WTC11 (cell line): ENCODE measurements around the gene ST8SIA6. TPM values are rescaled to one million over a fixed set of nuclear protein-coding genes. Genes with fewer than 3 reads are reported as not detected.

Experiments
- ATAC-seq: fragments of 200-7000 bp; cut with Tn5 transposase; 2 replicates; pipeline ENCODE4 v1.10.0; 2021; ENCODE audit warnings: mild to moderate bottlenecking, moderate library complexity
- CTCF ChIA-PET: fragments of 300-600 bp; sonication (Branson Sonifier 250); formaldehyde crosslinking; loops from one replicate; lab custom pipeline; 2021; ENCODE audit warnings: antibody characterized with exemption; lab: Charles Lee
- POLR2A ChIA-PET: fragments of 350-600 bp; sonication (Branson Sonifier 250); formaldehyde crosslinking; loops from one replicate; lab custom pipeline; 2021; ENCODE audit warnings: antibody characterized with exemption; lab: Charles Lee
- DNase-seq: peaks from one replicate; pipeline ENCODE4 v3.0.0; 2021; ENCODE audit warnings: low spot score
- H3K27ac Mint-ChIP-seq: 2 replicates; pipeline ENCODE4 v1.8.0; 2021; ENCODE audit warnings: mixed read lengths
- H3K27me3 Mint-ChIP-seq: 2 replicates; pipeline ENCODE4 v1.8.0; 2021; ENCODE audit warnings: low read depth, mild to moderate bottlenecking, moderate library complexity, mixed read lengths
- H3K36me3 Mint-ChIP-seq: 2 replicates; pipeline ENCODE4 v1.8.0; 2021; ENCODE audit warnings: mixed read lengths
- H3K4me1 Mint-ChIP-seq: 2 replicates; pipeline ENCODE4 v1.8.0; 2022; ENCODE audit warnings: mixed read lengths
- H3K4me3 Mint-ChIP-seq: 2 replicates; pipeline ENCODE4 v1.8.0; 2021; ENCODE audit warnings: mild to moderate bottlenecking, moderate library complexity, mixed read lengths
- H3K9me3 Mint-ChIP-seq: 2 replicates; pipeline ENCODE4 v1.8.0; 2021; ENCODE audit warnings: mixed read lengths
- ATF1 ChIP-seq: sonication (generic); formaldehyde crosslinking; IDR thresholded peaks from 2 replicates; pipeline ENCODE4 v1.8.1; 2023; ENCODE audit warnings: mild to moderate bottlenecking, moderate library complexity, missing genetic modification reagents
- ELF4 ChIP-seq: sonication (generic); formaldehyde crosslinking; IDR thresholded peaks from 2 replicates; pipeline ENCODE4 v1.8.1; 2022; ENCODE audit warnings: low read depth, mild to moderate bottlenecking, moderate library complexity, missing genetic modification reagents
- EMX1 ChIP-seq: fragments of 250-450 bp; sonication (Bioruptor Pico); IDR thresholded peaks from 2 replicates; pipeline ENCODE4 v1.8.0; 2021; ENCODE audit warnings: mild to moderate bottlenecking
- ETV6 ChIP-seq: sonication (generic); formaldehyde crosslinking; IDR thresholded peaks from 2 replicates; pipeline ENCODE4 v1.8.1; 2022; ENCODE audit warnings: mild to moderate bottlenecking, missing genetic modification reagents
- IRF2 ChIP-seq: sonication (generic); formaldehyde crosslinking; IDR thresholded peaks from 2 replicates; pipeline ENCODE4 v1.8.0; 2022; ENCODE audit warnings: low read depth, missing genetic modification reagents, borderline replicate concordance
- JAZF1 ChIP-seq: fragments of 250-450 bp; sonication (Bioruptor Pico); IDR thresholded peaks from 2 replicates; pipeline ENCODE4 v1.9.0; 2021; ENCODE audit warnings: moderate library complexity, mild to moderate bottlenecking, inconsistent platforms
- JUN ChIP-seq: sonication (generic); formaldehyde crosslinking; IDR thresholded peaks from 2 replicates; pipeline ENCODE4 v1.8.0; 2023; ENCODE audit warnings: mild to moderate bottlenecking, missing genetic modification reagents
- MXD4 ChIP-seq: fragments of 250-450 bp; sonication (Bioruptor Pico); IDR thresholded peaks from 2 replicates; pipeline ENCODE4 v1.8.0; 2021; ENCODE audit warnings: mild to moderate bottlenecking, moderate library complexity, borderline replicate concordance
- RELA ChIP-seq: sonication (generic); formaldehyde crosslinking; IDR thresholded peaks from 2 replicates; pipeline ENCODE4 v1.8.1; 2022; ENCODE audit warnings: missing genetic modification reagents, mild to moderate bottlenecking, borderline replicate concordance
- RORB ChIP-seq: fragments of 250-450 bp; sonication (Bioruptor Pico); IDR thresholded peaks from 2 replicates; pipeline ENCODE4 v1.9.0; 2021; ENCODE audit warnings: mild to moderate bottlenecking
- SOX15 ChIP-seq: fragments of 250-450 bp; sonication (Bioruptor Pico); IDR thresholded peaks from 2 replicates; pipeline ENCODE4 v1.9.0; 2021; ENCODE audit warnings: mild to moderate bottlenecking
- total RNA-seq: library from RNA; stranded (reverse); gene quantifications from 3 replicates; pipeline ENCODE4 v1.2.3, GENCODE V29; 2021
- TF ChIP-seq, protein P1 (sequence below): fragments of 250-450 bp; sonication (Bioruptor Pico); IDR thresholded peaks from 2 replicates; pipeline ENCODE4 v1.9.0; 2021; ENCODE audit warnings: mild to moderate bottlenecking
- TF ChIP-seq, protein P2 (sequence below): sonication (generic); formaldehyde crosslinking; IDR thresholded peaks from 2 replicates; pipeline ENCODE4 v1.8.1; 2023; ENCODE audit warnings: mild to moderate bottlenecking, missing genetic modification reagents, moderate library complexity
- TF ChIP-seq, protein P3 (sequence below): sonication (generic); formaldehyde crosslinking; IDR thresholded peaks from 2 replicates; pipeline ENCODE4 v1.8.1; 2022; ENCODE audit warnings: low read depth, missing genetic modification reagents, borderline replicate concordance
- TF ChIP-seq, protein P4 (sequence below): sonication (generic); formaldehyde crosslinking; IDR thresholded peaks from 2 replicates; pipeline ENCODE4 v1.8.1; 2023; ENCODE audit warnings: mild to moderate bottlenecking, missing genetic modification reagents, moderate library complexity
- TF ChIP-seq, protein P5 (sequence below): sonication (generic); formaldehyde crosslinking; IDR thresholded peaks from 2 replicates; pipeline ENCODE4 v1.8.0; 2022; ENCODE audit warnings: mild to moderate bottlenecking, missing genetic modification reagents
- TF ChIP-seq, protein P6 (sequence below): fragments of 250-450 bp; sonication (Bioruptor Pico); IDR thresholded peaks from 2 replicates; pipeline ENCODE4 v1.9.0; 2021; ENCODE audit warnings: mild to moderate bottlenecking, borderline replicate concordance
- TF ChIP-seq, protein P7 (sequence below): sonication (generic); formaldehyde crosslinking; IDR thresholded peaks from 2 replicates; pipeline ENCODE4 v1.8.0; 2022; ENCODE audit warnings: missing genetic modification reagents
- TF ChIP-seq, protein P8 (sequence below): fragments of 250-450 bp; sonication (Bioruptor Pico); IDR thresholded peaks from 2 replicates; pipeline ENCODE4 v1.9.0; 2021; ENCODE audit warnings: mild to moderate bottlenecking

ST8SIA6 gene
- total RNA-seq, 1 experiment from 2014 or later, result 3.5 TPM

DNA sequence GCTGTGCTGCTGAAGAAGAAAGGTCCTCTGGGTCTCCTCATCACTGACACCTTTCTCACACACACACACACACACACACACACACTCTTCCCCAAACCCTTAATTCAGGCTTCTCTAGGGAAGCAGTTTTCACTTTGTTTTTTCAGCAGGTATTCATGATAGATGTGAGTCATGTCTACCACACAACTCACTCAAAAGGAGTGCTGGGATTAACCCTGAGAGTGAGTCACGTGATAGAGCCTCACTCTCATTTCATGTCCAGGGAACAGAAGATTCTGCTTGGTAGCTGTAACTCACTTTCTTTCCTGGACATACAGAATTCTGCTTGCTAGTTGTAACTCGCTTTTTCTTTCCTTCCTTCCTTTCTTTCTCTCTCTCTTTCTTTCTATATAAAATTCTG is 181.0 kb downstream of the ST8SIA6 start:
- DNase-seq, result no peak
- H3K9me3 Mint-ChIP-seq, result peaks cover 40% of the 10 kb centered on the region
- TF ChIP-seq ATF1 (CRISPR knock-in tag) (no peak), ELF4 (CRISPR knock-in tag) (no peak), IRF2 (CRISPR knock-in tag) (no peak)
- TF ChIP-seq, protein P1, sequence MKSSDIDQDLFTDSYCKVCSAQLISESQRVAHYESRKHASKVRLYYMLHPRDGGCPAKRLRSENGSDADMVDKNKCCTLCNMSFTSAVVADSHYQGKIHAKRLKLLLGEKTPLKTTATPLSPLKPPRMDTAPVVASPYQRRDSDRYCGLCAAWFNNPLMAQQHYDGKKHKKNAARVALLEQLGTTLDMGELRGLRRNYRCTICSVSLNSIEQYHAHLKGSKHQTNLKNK, result no peak
- TF ChIP-seq, all 79 proteins: peak for 0
- Mint-ChIP-seq H3K4me3 (no peak overlapping the region), H3K4me1 (peaks cover under 1% of the 10 kb centered on the region), H3K36me3 (peaks cover 19% of the 10 kb centered on the region), H3K27me3 (no peaks in the 10 kb centered on the region), H3K27ac (no peak overlapping the region)
- POLR2A ChIA-PET, result no interaction called here
- CTCF ChIA-PET, result interaction anchor here (0.7 kb wide), 1 partner anchor 103 kb away, joined by 3 read pairs; no protein-coding TSS in a partner anchor
- no peak for ATAC-seq

DNA sequence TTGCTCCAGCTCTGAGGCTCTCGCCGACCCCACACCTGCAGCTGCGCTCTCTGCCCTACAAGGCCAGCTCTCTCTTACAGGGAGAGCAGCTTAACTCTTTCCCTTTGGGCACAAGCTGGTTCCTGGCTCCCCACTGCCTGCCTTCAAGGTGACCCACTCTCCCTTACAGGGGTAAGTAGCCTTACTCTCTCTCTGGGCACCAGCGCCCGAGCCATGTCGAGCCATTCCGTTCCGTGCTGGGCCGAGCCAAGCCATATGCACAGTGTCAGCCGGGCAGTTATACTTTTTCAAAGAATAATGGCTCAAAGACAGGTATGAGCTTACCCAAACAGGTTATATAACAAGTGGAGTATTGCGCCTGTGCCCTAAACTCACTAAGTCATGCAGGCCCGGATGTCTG is 181.7 kb downstream of the ST8SIA6 start:
- Mint-ChIP-seq H3K4me1 (peaks cover 7% of the 10 kb centered on the region), H3K4me3 (no peak overlapping the region), H3K27ac (no peak overlapping the region), H3K27me3 (no peaks in the 10 kb centered on the region), H3K36me3 (peaks cover 15% of the 10 kb centered on the region), H3K9me3 (peaks cover 39% of the 10 kb centered on the region)
- DNase-seq (no peak), ATAC-seq (no peak)
- CTCF ChIA-PET, result interaction anchor here (0.7 kb wide), 1 partner anchor 103 kb away, joined by 3 read pairs; no protein-coding TSS in a partner anchor
- POLR2A ChIA-PET, result no interaction called here
- TF ChIP-seq JAZF1 (CRISPR knock-in tag), result no peak
- TF ChIP-seq, protein P2, sequence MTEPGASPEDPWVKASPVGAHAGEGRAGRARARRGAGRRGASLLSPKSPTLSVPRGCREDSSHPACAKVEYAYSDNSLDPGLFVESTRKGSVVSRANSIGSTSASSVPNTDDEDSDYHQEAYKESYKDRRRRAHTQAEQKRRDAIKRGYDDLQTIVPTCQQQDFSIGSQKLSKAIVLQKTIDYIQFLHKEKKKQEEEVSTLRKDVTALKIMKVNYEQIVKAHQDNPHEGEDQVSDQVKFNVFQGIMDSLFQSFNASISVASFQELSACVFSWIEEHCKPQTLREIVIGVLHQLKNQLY, result no peak
- no peak for TF ChIP-seq MXD4 (CRISPR knock-in tag)
- TF ChIP-seq, protein P3, sequence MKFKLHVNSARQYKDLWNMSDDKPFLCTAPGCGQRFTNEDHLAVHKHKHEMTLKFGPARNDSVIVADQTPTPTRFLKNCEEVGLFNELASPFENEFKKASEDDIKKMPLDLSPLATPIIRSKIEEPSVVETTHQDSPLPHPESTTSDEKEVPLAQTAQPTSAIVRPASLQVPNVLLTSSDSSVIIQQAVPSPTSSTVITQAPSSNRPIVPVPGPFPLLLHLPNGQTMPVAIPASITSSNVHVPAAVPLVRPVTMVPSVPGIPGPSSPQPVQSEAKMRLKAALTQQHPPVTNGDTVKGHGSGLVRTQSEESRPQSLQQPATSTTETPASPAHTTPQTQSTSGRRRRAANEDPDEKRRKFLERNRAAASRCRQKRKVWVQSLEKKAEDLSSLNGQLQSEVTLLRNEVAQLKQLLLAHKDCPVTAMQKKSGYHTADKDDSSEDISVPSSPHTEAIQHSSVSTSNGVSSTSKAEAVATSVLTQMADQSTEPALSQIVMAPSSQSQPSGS (CRISPR knock-in tag), result no peak
- TF ChIP-seq ETV6 (CRISPR knock-in tag), result no peak
- no peak for TF ChIP-seq JUN (CRISPR knock-in tag)
- no peak for TF ChIP-seq EMX1 (CRISPR knock-in tag)
- TF ChIP-seq, protein P4, sequence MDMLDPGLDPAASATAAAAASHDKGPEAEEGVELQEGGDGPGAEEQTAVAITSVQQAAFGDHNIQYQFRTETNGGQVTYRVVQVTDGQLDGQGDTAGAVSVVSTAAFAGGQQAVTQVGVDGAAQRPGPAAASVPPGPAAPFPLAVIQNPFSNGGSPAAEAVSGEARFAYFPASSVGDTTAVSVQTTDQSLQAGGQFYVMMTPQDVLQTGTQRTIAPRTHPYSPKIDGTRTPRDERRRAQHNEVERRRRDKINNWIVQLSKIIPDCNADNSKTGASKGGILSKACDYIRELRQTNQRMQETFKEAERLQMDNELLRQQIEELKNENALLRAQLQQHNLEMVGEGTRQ (CRISPR knock-in tag), result no peak
- no peak for TF ChIP-seq IRF2 (CRISPR knock-in tag)
- no peak for TF ChIP-seq ELF4 (CRISPR knock-in tag)
- TF ChIP-seq RORB (CRISPR knock-in tag), result no peak
- no peak for TF ChIP-seq RELA (CRISPR knock-in tag)
- TF ChIP-seq, protein P5, sequence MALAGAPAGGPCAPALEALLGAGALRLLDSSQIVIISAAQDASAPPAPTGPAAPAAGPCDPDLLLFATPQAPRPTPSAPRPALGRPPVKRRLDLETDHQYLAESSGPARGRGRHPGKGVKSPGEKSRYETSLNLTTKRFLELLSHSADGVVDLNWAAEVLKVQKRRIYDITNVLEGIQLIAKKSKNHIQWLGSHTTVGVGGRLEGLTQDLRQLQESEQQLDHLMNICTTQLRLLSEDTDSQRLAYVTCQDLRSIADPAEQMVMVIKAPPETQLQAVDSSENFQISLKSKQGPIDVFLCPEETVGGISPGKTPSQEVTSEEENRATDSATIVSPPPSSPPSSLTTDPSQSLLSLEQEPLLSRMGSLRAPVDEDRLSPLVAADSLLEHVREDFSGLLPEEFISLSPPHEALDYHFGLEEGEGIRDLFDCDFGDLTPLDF (CRISPR knock-in tag), result no peak
- TF ChIP-seq, protein P6, sequence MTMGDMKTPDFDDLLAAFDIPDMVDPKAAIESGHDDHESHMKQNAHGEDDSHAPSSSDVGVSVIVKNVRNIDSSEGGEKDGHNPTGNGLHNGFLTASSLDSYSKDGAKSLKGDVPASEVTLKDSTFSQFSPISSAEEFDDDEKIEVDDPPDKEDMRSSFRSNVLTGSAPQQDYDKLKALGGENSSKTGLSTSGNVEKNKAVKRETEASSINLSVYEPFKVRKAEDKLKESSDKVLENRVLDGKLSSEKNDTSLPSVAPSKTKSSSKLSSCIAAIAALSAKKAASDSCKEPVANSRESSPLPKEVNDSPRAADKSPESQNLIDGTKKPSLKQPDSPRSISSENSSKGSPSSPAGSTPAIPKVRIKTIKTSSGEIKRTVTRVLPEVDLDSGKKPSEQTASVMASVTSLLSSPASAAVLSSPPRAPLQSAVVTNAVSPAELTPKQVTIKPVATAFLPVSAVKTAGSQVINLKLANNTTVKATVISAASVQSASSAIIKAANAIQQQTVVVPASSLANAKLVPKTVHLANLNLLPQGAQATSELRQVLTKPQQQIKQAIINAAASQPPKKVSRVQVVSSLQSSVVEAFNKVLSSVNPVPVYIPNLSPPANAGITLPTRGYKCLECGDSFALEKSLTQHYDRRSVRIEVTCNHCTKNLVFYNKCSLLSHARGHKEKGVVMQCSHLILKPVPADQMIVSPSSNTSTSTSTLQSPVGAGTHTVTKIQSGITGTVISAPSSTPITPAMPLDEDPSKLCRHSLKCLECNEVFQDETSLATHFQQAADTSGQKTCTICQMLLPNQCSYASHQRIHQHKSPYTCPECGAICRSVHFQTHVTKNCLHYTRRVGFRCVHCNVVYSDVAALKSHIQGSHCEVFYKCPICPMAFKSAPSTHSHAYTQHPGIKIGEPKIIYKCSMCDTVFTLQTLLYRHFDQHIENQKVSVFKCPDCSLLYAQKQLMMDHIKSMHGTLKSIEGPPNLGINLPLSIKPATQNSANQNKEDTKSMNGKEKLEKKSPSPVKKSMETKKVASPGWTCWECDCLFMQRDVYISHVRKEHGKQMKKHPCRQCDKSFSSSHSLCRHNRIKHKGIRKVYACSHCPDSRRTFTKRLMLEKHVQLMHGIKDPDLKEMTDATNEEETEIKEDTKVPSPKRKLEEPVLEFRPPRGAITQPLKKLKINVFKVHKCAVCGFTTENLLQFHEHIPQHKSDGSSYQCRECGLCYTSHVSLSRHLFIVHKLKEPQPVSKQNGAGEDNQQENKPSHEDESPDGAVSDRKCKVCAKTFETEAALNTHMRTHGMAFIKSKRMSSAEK (CRISPR knock-in tag), result no peak
- no peak for TF ChIP-seq ATF1 (CRISPR knock-in tag)
- TF ChIP-seq, protein P7, sequence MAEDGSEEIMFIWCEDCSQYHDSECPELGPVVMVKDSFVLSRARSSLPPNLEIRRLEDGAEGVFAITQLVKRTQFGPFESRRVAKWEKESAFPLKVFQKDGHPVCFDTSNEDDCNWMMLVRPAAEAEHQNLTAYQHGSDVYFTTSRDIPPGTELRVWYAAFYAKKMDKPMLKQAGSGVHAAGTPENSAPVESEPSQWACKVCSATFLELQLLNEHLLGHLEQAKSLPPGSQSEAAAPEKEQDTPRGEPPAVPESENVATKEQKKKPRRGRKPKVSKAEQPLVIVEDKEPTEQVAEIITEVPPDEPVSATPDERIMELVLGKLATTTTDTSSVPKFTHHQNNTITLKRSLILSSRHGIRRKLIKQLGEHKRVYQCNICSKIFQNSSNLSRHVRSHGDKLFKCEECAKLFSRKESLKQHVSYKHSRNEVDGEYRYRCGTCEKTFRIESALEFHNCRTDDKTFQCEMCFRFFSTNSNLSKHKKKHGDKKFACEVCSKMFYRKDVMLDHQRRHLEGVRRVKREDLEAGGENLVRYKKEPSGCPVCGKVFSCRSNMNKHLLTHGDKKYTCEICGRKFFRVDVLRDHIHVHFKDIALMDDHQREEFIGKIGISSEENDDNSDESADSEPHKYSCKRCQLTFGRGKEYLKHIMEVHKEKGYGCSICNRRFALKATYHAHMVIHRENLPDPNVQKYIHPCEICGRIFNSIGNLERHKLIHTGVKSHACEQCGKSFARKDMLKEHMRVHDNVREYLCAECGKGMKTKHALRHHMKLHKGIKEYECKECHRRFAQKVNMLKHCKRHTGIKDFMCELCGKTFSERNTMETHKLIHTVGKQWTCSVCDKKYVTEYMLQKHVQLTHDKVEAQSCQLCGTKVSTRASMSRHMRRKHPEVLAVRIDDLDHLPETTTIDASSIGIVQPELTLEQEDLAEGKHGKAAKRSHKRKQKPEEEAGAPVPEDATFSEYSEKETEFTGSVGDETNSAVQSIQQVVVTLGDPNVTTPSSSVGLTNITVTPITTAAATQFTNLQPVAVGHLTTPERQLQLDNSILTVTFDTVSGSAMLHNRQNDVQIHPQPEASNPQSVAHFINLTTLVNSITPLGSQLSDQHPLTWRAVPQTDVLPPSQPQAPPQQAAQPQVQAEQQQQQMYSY (CRISPR knock-in tag), result no peak
- TF ChIP-seq, protein P8, sequence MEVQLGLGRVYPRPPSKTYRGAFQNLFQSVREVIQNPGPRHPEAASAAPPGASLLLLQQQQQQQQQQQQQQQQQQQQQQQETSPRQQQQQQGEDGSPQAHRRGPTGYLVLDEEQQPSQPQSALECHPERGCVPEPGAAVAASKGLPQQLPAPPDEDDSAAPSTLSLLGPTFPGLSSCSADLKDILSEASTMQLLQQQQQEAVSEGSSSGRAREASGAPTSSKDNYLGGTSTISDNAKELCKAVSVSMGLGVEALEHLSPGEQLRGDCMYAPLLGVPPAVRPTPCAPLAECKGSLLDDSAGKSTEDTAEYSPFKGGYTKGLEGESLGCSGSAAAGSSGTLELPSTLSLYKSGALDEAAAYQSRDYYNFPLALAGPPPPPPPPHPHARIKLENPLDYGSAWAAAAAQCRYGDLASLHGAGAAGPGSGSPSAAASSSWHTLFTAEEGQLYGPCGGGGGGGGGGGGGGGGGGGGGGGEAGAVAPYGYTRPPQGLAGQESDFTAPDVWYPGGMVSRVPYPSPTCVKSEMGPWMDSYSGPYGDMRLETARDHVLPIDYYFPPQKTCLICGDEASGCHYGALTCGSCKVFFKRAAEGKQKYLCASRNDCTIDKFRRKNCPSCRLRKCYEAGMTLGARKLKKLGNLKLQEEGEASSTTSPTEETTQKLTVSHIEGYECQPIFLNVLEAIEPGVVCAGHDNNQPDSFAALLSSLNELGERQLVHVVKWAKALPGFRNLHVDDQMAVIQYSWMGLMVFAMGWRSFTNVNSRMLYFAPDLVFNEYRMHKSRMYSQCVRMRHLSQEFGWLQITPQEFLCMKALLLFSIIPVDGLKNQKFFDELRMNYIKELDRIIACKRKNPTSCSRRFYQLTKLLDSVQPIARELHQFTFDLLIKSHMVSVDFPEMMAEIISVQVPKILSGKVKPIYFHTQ (CRISPR knock-in tag), result no peak
- no peak for TF ChIP-seq SOX15 (CRISPR knock-in tag)
